DOHH2 (cell line): Measurements from ENCODE around the gene ATE1.

ENCODE experiments used
- CTCF ChIP-seq: fragments of 200-600 bp; sonication (generic); IDR thresholded peaks from one replicate; pipeline ENCODE4 v1.5.1; 2014; ENCODE audit warnings: antibody characterized with exemption, mild to moderate bottlenecking, low read depth, low read length; ENCODE audit not compliant: poor library complexity, severe bottlenecking
- EZH2phosphoT487 ChIP-seq: fragments of 200-600 bp; sonication (generic); IDR thresholded peaks from 2 replicates; pipeline ENCODE4 v1.6.1; 2017; ENCODE audit warnings: borderline replicate concordance, mild to moderate bottlenecking, antibody characterized with exemption, low read length, moderate library complexity, mixed read lengths

- no peak for TF ChIP-seq EZH2phosphoT487
- no peak for TF ChIP-seq CTCF
Measured at GRCh38 chr10:121774404-121774803, 153.4 kb downstream of the ATE1 start.
